ENCODE results near the gene CIAO2A.
"Not testable (repeated sequence)": the region's sequence is repeated elsewhere in the genome, so short reads cannot be mapped to it uniquely, and the experiment has no call there.

The CIAO2A gene

DNA sequence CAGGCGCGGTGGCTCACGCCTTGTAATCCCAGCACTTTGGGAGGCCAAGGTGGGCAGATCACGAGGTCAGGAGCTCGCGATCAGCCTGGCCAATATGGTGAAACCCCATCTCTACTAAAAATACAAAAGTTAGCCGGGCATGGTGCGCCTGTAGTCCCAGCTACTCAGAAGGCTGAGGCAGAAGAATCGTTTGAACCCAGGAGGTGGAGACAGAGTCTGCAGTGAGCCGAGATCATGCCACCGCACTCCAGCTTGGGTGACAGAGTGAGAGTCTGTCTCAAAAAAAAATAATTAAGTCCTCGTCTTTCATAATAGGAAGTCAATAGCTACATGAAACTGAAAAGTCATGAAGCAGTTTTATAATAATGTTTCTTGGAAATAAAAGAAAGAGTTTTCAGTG, 40.0 kb downstream of the CIAO2A start:
- WGBS, 2 experiments = 90 to 93% methylated on average over 12 of the region's 12 CpGs
- peaks cover 11% of the 10 kb centered on the region for H3K4me1 ChIP-seq (ENCODE audit: control insufficient read depth, insufficient read depth, low read length)
- H3K27ac ChIP-seq (ENCODE audit: insufficient read depth, low read depth, low read length, poor library complexity, severe bottlenecking) = not testable (repeated sequence)

DNA sequence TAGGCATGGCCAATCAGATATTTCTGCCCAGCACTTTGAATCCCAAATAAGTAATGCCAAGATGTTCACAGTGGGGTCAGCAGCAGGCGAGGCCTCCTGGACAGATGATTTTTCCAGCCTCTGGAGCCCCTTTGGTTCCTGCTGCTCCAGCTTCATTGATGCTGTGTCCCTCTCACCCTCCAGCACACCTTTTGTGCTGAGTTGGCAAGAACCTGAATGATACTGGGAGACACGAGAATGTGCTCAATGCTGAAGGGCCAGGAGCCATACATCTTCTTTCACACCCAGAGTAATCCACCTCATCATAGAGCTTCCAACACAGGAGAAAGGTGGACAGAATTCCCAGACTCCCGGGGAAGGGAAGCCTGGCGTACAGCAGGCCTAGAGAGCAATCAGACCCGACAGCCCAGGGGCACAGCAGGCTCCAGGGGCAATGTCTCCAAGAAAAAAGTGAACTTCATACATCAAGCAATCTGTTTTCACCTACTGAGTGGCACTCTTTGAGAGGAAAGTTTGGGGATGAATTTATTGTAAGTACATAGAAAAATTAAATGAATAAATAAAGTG, 40.6 kb downstream of the CIAO2A start:
- Histone ChIP-seq H3K4me1 (ENCODE audit: control insufficient read depth, insufficient read depth, low read length) (peaks cover 11% of the 10 kb centered on the region), H3K9me3 (ENCODE audit: control insufficient read depth, low read length) (no peaks in the 10 kb centered on the region), H3K4me3 (ENCODE audit: insufficient read depth, low read depth, low read length) (no peak overlapping the region), H3K27ac (ENCODE audit: insufficient read depth, low read depth, low read length, poor library complexity, severe bottlenecking) (no peak overlapping the region), H3K27me3 (ENCODE audit: control insufficient read depth, insufficient read depth, low read length, poor library complexity, severe bottlenecking) (no peaks in the 10 kb centered on the region), H3K36me3 (ENCODE audit: control insufficient read depth, insufficient read depth, low read length) (no peaks in the 10 kb centered on the region)
- WGBS, 2 experiments = 90 to 91% methylated on average over 5 of the region's 5 CpGs

More for the DNA sequence above, 40.0 kb downstream of the CIAO2A start:
- not testable (repeated sequence) for H3K4me3 ChIP-seq (ENCODE audit: insufficient read depth, low read depth, low read length); H3K9me3 ChIP-seq (ENCODE audit: control insufficient read depth, low read length); H3K27me3 ChIP-seq (ENCODE audit: control insufficient read depth, insufficient read depth, low read length, poor library complexity, severe bottlenecking); H3K36me3 ChIP-seq (ENCODE audit: control insufficient read depth, insufficient read depth, low read length)

DNA sequence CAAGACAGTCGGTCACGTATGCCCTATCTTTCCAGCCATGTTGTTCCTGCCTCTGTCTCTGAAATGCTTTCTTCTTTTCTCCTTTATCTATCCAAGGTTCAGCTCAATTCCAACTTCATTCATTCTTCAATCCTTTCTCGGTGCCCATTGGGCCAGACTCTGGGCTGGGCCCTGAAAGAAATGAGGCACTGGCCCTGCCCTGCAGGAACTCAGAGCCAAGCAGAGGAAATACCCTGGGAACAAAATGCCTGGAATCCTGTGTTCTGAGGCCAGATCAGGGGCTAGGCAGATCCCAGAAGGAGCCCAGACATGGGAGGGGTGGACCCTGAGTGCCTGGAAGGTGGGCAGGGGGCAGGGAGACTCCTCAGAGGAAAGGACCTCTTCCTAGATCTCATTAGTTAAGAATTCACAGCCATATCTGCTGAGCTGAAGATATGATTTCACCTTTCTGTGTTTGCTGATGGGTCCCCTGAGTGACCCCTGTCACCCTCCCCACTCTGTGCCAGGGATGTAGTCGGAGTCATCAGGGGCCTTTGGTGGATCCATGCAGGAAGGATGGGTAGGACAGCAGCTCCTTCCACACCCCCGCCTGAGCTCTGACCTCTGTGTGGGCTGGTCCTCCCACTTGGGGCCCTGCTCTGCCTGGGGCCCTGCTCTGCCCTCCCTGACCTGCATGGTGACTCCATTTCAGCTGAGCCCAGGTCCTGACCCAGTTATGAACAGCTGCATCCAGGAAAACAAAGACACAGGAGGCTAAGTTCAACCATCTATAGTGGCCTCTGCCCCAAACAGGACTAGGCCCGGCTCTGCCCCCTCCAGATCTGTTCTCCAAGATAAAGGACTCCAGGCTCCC, 42.0 kb downstream of the CIAO2A start:
- 92% methylated on average over 5 of the region's 6 CpGs for WGBS, 2 experiments
- H3K27me3 ChIP-seq (ENCODE audit: control insufficient read depth, insufficient read depth, low read length, poor library complexity, severe bottlenecking) = peaks cover 11% of the 10 kb centered on the region
- H3K36me3 ChIP-seq (ENCODE audit: control insufficient read depth, insufficient read depth, low read length) = no peaks in the 10 kb centered on the region
- H3K27ac ChIP-seq (ENCODE audit: insufficient read depth, low read depth, low read length, poor library complexity, severe bottlenecking) = no peak overlapping the region
- no peak overlapping the region for H3K4me3 ChIP-seq (ENCODE audit: insufficient read depth, low read depth, low read length)
- peaks cover 11% of the 10 kb centered on the region for H3K4me1 ChIP-seq (ENCODE audit: control insufficient read depth, insufficient read depth, low read length)
- no peaks in the 10 kb centered on the region for H3K9me3 ChIP-seq (ENCODE audit: control insufficient read depth, low read length)

DNA sequence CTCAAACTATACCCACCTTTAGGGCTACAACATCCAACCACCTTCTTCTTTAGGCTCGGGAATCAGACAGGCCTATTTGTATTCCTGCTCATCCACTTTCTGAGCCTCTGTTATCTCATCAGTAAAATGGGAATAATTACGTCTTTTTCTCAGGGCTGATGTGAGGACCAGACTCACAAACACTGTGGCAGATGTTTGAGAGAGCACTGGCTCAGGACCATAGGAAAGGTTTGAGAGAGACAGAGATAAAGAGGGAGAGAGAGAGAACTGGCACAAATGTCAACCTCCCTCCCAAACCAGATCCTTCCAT, 42.6 kb downstream of the CIAO2A start:
- no peak overlapping the region for H3K27ac ChIP-seq (ENCODE audit: insufficient read depth, low read depth, low read length, poor library complexity, severe bottlenecking)
- peaks cover 14% of the 10 kb centered on the region for H3K27me3 ChIP-seq (ENCODE audit: control insufficient read depth, insufficient read depth, low read length, poor library complexity, severe bottlenecking)
- no peaks in the 10 kb centered on the region for H3K36me3 ChIP-seq (ENCODE audit: control insufficient read depth, insufficient read depth, low read length)
- H3K4me3 ChIP-seq (ENCODE audit: insufficient read depth, low read depth, low read length) = no peak overlapping the region
- peaks cover 11% of the 10 kb centered on the region for H3K4me1 ChIP-seq (ENCODE audit: control insufficient read depth, insufficient read depth, low read length)
- 94 to 100% methylated on average over 2 of the region's 2 CpGs for WGBS, 2 experiments
- no peaks in the 10 kb centered on the region for H3K9me3 ChIP-seq (ENCODE audit: control insufficient read depth, low read length)

DNA sequence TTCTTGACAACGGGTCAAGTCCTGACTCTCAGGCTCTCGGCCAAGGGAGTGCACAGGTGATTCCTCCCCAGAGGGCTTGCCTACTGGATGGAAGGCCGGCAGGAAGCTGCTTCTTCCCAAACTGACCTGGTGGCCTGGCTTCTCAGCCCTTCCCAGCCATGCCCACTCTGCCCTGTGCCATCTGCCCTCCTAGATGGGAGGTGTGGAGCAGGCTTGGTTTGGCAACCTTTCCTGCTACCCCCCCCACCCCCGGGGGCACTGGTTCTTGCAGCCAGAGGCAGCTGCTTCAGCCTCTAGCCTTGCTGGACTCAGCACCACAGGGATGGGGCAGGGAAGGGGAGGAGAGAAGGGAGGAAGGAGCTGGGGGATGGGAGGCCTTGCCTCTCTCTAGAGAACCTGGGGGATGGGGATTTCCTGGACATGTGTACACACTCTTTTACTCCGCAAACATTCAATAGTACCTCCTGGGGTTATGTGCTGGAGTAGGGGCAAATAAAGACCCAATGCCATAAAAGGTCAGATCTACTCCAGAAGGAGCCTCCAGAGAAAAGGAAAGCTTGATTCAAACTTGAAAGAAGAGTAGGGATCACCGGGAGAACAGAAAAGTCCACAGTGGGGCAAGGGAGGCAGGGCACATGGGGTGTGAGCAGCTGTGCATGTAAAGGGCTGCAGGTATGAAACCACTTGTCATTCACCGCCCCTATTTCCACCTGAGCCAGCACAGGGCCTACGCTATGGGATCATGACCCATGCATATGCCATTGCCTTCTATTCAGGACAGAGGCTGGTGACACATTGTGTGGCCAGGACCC, 43.2 kb downstream of the CIAO2A start:
- H3K36me3 ChIP-seq (ENCODE audit: control insufficient read depth, insufficient read depth, low read length) = no peaks in the 10 kb centered on the region
- H3K4me1 ChIP-seq (ENCODE audit: control insufficient read depth, insufficient read depth, low read length) = peaks cover 11% of the 10 kb centered on the region
- H3K27ac ChIP-seq (ENCODE audit: insufficient read depth, low read depth, low read length, poor library complexity, severe bottlenecking) = no peak overlapping the region
- no peaks in the 10 kb centered on the region for H3K9me3 ChIP-seq (ENCODE audit: control insufficient read depth, low read length)
- no peak overlapping the region for H3K4me3 ChIP-seq (ENCODE audit: insufficient read depth, low read depth, low read length)
- peaks cover 20% of the 10 kb centered on the region for H3K27me3 ChIP-seq (ENCODE audit: control insufficient read depth, insufficient read depth, low read length, poor library complexity, severe bottlenecking)
- WGBS, 2 experiments = 82 to 84% methylated on average over 7 to 8 of the region's 8 CpGs

DNA sequence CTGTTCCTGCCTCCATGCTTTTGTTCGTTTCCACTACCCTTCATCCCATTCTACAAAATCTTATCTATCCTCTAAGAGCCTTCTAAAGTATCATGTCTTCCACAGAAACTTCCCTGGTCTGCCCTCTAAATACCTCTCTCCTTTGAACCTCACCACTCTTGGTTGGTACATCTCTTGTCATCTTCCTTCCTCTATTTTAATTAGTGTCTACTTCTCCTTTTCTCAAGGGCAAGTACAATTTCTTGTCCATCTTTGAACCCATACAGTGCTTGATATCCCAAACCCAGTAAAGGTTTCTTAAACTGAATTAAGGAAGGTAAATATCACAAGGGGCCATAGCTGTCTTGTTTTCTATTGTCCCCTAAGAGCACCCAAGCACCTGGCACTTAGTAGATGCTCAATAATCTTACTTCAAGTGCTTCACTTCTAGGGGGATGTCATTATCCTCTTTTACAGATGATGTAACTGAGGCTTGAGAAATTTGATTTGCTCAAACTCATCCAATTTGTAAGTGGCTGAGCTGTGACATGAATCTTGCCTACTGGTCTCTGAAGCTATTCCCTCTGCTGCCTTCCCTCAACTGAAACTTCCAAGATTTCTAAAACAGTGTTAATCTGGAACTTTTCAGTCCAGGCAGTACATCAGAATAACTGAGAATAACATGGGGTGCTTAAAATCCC, 44.7 kb downstream of the CIAO2A start:
- no peaks in the 10 kb centered on the region for H3K9me3 ChIP-seq (ENCODE audit: control insufficient read depth, low read length)
- H3K27ac ChIP-seq (ENCODE audit: insufficient read depth, low read depth, low read length, poor library complexity, severe bottlenecking) = no peak overlapping the region
- no peaks in the 10 kb centered on the region for H3K36me3 ChIP-seq (ENCODE audit: control insufficient read depth, insufficient read depth, low read length)
- H3K27me3 ChIP-seq (ENCODE audit: control insufficient read depth, insufficient read depth, low read length, poor library complexity, severe bottlenecking) = peaks cover 27% of the 10 kb centered on the region
- 92 to 96% methylated on average over 1 of the region's 1 CpG for WGBS, 2 experiments
- H3K4me3 ChIP-seq (ENCODE audit: insufficient read depth, low read depth, low read length) = no peak overlapping the region
- H3K4me1 ChIP-seq (ENCODE audit: control insufficient read depth, insufficient read depth, low read length) = peaks cover 11% of the 10 kb centered on the region

DNA sequence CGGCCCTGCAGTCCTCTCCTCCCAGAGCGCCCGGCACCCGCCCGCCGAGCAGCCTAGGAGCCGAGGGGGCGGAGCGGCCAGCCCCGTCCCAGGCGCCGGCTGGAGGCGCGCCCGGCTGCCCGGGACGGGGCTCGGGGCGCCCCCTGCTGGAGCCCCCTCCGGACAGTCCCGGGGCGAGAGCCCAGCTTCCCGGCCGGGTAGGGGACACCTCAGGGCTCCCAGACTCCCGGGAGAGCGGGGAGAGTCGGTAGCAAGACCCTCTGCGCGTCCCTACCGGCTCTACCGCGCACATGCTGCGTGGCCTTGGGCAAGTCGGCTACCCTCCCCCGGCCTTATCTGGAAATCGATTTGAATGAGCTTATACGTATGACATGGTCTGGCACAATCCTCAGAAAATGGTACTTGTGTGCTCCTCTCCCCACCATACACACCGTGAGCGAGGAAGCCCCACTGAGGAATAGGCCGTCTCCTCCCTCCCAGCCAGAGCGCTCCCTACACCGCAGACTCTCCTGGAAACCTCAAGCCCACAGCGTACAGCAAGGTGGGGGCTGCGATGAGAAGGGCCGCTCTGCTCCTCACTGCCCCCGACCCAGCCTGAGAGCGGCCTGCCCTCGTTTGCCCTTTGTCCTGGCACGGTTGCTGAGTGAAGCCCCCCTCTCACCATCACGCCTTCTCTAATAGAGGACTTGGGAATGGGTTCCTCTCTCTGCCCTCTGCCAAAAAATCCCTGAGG, 47.1 kb downstream of the CIAO2A start, which contains the start of gene DAPK2:
Gene DAPK2 (minus strand): TSS at position 65 of the 733 bp plus-strand sequence. CDS start 6,224 bp downstream, outside the sequence.
- Histone ChIP-seq H3K9me3 (ENCODE audit: control insufficient read depth, low read length) (no peaks in the 10 kb centered on the region), H3K27ac (ENCODE audit: insufficient read depth, low read depth, low read length, poor library complexity, severe bottlenecking) (no peak within 1 kb of the TSS), H3K36me3 (ENCODE audit: control insufficient read depth, insufficient read depth, low read length) (no peaks in the 10 kb centered on the region), H3K4me1 (ENCODE audit: control insufficient read depth, insufficient read depth, low read length) (peaks cover 9% of the 10 kb centered on the region), H3K4me3 (ENCODE audit: insufficient read depth, low read depth, low read length) (peak within 1 kb of the TSS; percentile 49), H3K27me3 (ENCODE audit: control insufficient read depth, insufficient read depth, low read length, poor library complexity, severe bottlenecking) (peaks cover 27% of the 10 kb centered on the region)
- WGBS, 2 experiments = 12% methylated on average over 49 to 50 of the region's 50 CpGs

DNA sequence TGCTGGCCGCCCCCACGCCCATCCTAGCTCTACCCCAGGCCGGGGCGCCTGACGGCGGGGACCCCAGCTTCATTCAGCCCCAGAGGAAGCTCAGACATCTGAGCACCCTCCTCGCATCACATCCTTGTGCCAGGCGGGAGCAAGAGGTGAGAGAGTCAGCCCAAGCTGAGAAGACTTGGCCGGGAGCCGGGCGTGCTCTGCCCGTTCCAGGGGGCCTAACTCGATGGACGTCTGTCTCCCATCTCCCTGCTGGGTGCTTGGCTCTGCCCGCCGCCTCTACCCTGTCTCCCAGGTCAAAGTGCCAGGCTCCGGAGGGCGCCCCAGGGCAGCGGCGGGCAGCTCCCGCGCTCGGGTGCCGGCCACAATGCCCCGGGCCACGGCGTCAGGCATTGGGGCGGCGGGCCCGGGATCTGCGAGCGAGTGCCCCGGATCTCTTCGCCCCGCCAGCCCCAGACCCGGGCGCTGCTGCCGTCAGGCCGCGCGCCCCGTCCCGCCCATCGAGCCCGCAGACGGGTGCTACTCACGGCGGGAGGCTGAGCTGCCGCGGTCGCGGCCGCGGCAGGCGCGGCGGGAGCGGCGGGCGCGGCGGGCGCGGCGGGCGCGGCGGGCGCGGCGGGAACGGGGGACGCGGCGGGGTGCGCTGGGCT, 47.7 kb downstream of the CIAO2A start:
- 12% methylated on average over 76 of the region's 76 CpGs for WGBS, 2 experiments
- no peaks in the 10 kb centered on the region for H3K9me3 ChIP-seq (ENCODE audit: control insufficient read depth, low read length)
- peaks cover 7% of the 10 kb centered on the region for H3K4me1 ChIP-seq (ENCODE audit: control insufficient read depth, insufficient read depth, low read length)
- peaks cover 27% of the 10 kb centered on the region for H3K27me3 ChIP-seq (ENCODE audit: control insufficient read depth, insufficient read depth, low read length, poor library complexity, severe bottlenecking)
- H3K36me3 ChIP-seq (ENCODE audit: control insufficient read depth, insufficient read depth, low read length) = no peaks in the 10 kb centered on the region
- H3K4me3 ChIP-seq (ENCODE audit: insufficient read depth, low read depth, low read length) = peak overlapping the region; percentile 49
- H3K27ac ChIP-seq (ENCODE audit: insufficient read depth, low read depth, low read length, poor library complexity, severe bottlenecking) = no peak overlapping the region

DNA sequence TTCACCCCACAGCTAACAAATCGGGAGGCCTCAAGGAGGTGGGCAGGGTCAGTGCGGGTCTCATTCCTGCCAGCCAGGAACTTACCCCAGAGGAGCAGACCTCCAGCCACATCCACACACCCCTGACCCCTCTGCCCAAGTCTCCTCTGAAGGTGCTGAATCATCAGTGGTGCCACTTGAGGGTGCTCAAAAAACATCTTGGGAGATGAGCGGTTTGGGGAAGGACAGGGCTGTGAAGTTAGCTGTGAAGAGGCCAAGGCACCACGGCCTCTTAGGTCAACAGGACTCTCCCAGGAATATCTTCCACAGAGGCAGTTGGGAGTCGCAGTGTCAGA, 48.6 kb downstream of the CIAO2A start:
- no peaks in the 10 kb centered on the region for H3K4me1 ChIP-seq (ENCODE audit: control insufficient read depth, insufficient read depth, low read length)
- H3K27me3 ChIP-seq (ENCODE audit: control insufficient read depth, insufficient read depth, low read length, poor library complexity, severe bottlenecking) = peaks cover 27% of the 10 kb centered on the region
- no peak overlapping the region for H3K4me3 ChIP-seq (ENCODE audit: insufficient read depth, low read depth, low read length)
- H3K36me3 ChIP-seq (ENCODE audit: control insufficient read depth, insufficient read depth, low read length) = no peaks in the 10 kb centered on the region
- H3K27ac ChIP-seq (ENCODE audit: insufficient read depth, low read depth, low read length, poor library complexity, severe bottlenecking) = no peak overlapping the region
- no peaks in the 10 kb centered on the region for H3K9me3 ChIP-seq (ENCODE audit: control insufficient read depth, low read length)
- WGBS, 2 experiments = 94 to 97% methylated on average over 5 of the region's 5 CpGs

All from ectodermal cell (in vitro differentiated cells).